SIG-M5 (cell line): ENCODE data around the gene CEP89.
"Not testable (repeated sequence)": the region's sequence is repeated elsewhere in the genome, so short reads cannot be mapped to it uniquely, and the experiment has no call there.

Source experiments
- DNase-seq: peaks from one replicate; lab custom pipeline; 2025; lab: John Stamatoyannopoulos, UW

CEP89 gene

GRCh38 chr19:32869369-32869965 lies 102.3 kb downstream of the CEP89 start, which contains the start of gene SLC7A9:
Gene SLC7A9 (minus strand): TSS chr19:32869767. CDS start chr19:32868534, 1,233 bp downstream.
- DNase-seq: no peak

- DNase-seq: no peak
Measured at GRCh38 chr19:32868206-32868950, 103.4 kb downstream of the CEP89 start.

- not testable (repeated sequence) for DNase-seq
Measured at GRCh38 chr19:32867436-32867835, 104.3 kb downstream of the CEP89 start.

GRCh38 chr19:32866564-32867265 lies 105.0 kb downstream of the CEP89 start:
- DNase-seq: no peak

GRCh38 chr19:32866061-32866460 lies 105.7 kb downstream of the CEP89 start:
- DNase-seq: no peak

- no peak for DNase-seq
Measured at GRCh38 chr19:32865326-32865725, 106.4 kb downstream of the CEP89 start.

GRCh38 chr19:32864318-32865007 lies 107.3 kb downstream of the CEP89 start:
- DNase-seq: no peak

GRCh38 chr19:32863841-32864240 lies 107.9 kb downstream of the CEP89 start:
- no peak for DNase-seq

- DNase-seq: no peak
Measured at GRCh38 chr19:32863301-32863700, 108.5 kb downstream of the CEP89 start.

- no peak for DNase-seq
Measured at GRCh38 chr19:32862741-32863140, 109.0 kb downstream of the CEP89 start.

GRCh38 chr19:32862173-32862572 lies 109.6 kb downstream of the CEP89 start:
- no peak for DNase-seq

- DNase-seq: no peak
Measured at GRCh38 chr19:32861596-32861995, 110.2 kb downstream of the CEP89 start.

- DNase-seq: no peak
Measured at GRCh38 chr19:32859591-32859990, 112.2 kb downstream of the CEP89 start.

GRCh38 chr19:32858559-32858958 lies 113.2 kb downstream of the CEP89 start:
- no peak for DNase-seq

- DNase-seq: no peak
Measured at GRCh38 chr19:32858155-32858554, 113.6 kb downstream of the CEP89 start.

- DNase-seq: no peak
Measured at GRCh38 chr19:32857584-32857983, 114.2 kb downstream of the CEP89 start.

- not testable (repeated sequence) for DNase-seq
Measured at GRCh38 chr19:32856818-32857217, 114.9 kb downstream of the CEP89 start.

- DNase-seq: no peak
Measured at GRCh38 chr19:32852216-32852615, 119.5 kb downstream of the CEP89 start.

- not testable (repeated sequence) for DNase-seq
Measured at GRCh38 chr19:32848035-32848434, 123.7 kb downstream of the CEP89 start.

GRCh38 chr19:32843716-32844245 lies 128.0 kb downstream of the CEP89 start:
- DNase-seq: no peak

- no peak for DNase-seq
Measured at GRCh38 chr19:32842061-32842460, 129.7 kb downstream of the CEP89 start.

- DNase-seq: no peak
Measured at GRCh38 chr19:32837531-32837930, 134.2 kb downstream of the CEP89 start.
